Embryonic facial prominence (tissue), 1 donor: ENCODE results near the gene IMPG2.

ENCODE experiments used
- DNase-seq: peaks from one replicate; pipeline ENCODE4 v3.0.0-alpha.2; 2016; ENCODE audit errors: extremely low spot score

Gene IMPG2

DNA sequence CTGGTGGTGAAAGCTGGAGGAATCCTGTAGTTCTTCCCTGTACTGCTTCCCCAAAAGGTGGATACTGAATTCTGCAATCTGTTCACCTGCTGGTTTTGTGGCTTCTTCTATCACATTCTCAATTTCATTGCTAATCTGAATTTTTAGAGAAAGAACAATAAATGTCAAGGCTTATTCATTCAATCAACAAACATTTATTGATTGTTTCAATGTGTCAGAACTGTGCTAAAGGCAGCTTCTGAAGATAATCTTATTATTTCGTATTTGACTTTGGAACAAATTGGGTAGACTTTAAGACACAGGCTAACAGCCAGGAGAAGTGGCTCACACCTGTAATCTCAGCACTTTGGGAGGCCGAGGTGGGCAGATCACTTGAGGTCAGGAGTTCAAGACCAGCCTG lies 46.8 kb downstream of the IMPG2 start:
- DNase-seq, result no peak

DNA sequence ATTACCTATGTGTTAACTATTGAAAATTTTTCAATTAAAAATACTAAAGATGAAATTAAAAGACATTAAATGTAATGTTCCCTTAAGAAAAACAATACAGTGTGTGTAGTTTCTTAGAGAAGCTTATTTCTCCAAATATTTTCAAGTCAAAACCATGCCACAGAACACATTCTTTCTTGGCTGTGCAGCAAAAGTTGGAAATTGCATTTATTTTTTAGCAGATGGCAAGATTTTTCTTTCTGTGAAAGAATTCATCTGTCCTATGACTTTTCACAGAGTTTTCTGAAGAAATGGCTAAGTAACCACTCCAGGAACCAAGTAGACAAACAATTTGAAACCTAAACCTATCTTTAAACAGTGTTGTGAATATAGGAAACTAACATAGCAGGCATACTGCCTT lies 47.2 kb downstream of the IMPG2 start:
- DNase-seq, result no peak

DNA sequence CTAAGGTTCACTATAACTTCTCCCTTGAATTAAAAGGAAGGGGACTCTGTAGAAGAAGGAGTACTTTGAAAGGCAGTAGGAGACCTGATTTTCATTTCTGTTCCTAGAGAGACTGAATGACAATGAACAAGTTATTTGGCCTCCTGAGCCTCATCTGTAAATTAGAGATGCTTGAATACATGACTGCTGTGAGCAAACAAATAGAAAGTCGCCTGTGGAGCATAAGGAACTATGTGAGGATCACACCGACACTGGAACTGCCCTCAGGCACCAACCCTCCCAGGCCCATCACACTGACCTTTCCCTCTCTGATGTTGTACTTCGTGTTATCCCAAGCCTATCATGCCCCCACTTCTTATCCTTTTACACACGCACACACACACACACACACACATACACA lies 48.6 kb downstream of the IMPG2 start:
- no peak for DNase-seq

DNA sequence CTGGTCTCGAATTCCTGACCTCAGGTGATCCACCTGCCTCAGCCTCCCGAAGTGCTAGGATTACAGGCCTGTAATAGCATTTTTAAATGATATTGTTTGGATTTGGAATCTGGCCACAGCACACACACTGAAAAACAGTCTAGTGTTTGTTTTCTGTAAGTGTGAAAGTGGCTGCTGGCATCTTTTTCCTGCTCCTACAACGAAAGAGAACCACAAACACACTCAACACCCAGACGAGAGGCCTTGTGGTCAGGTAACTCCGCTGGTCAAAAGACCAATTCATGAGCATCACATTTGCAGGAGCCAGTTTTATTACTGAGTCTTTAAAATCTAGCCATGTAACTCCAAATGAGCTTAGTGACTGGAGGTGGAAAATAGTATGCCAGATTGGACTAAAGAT lies 50.2 kb downstream of the IMPG2 start:
- no peak for DNase-seq

DNA sequence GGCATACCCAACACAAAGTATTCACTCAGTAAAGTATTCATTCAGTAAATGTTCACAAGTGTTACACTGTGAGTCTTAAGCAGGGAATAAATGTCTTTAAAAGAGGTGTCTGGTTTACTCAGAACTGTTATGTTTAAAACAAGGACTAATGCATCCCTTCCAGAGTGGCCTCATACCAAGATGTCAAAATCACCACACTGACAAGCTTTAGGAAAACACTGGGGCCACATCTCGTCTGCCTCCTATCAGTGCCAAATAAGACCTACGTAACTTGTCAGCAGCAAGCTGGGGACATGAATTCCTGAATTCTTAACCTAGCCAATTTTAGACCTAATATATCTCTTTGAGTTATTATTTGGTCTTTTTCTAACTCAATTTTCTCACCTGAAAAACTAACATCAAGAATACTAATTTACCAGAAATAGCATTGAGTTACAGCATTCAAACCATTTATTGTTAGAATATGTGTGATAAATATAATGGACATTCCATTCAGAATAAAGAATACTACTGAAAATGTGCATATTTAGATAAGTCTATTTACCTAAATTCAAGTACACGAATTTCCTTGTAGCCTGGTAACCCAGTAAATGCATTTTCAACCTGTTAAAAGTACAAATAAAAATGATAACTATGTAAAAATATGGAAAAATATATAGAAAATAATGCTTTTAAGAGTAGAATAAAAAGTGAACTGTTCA lies 51.3 kb downstream of the IMPG2 start:
- no peak for DNase-seq

DNA sequence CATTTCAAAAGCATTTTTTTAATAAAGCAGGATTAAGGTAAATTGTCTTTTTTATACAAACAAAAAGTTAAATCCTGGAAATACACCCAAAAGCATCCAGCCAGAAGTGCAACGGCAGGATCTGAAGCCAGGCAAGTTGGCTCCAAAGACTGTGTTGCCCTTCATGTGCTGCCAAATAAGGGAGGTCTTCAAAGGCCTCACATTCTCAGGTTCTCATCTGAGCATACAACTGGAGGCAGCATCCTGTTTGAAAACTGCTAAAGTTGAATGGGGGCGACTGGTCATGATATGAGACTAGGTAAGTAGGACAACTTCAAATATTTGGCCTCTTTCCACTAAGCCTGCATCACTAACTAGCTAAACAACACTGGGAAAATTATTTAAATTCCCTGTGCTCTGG lies 52.2 kb downstream of the IMPG2 start:
- DNase-seq, result no peak

DNA sequence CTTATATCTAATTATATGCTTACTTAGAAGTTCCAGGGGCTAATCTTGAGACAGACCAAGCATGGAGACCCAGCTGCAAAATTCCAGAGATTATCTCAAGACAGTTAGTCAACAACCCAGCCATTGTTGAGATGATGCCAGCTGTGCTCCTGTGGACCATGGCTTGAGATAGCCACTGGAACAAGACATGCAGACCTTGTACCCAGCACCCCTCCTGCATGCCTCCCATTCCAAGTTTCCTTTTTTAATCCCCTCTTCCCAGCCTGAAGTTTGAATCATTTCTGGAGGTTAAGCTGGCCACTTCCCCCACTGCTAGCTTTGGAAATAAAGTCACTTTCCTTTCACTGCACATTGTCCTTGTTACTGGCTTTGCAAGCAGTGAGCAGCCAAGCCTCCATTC lies 53.8 kb downstream of the IMPG2 start:
- DNase-seq, result no peak

DNA sequence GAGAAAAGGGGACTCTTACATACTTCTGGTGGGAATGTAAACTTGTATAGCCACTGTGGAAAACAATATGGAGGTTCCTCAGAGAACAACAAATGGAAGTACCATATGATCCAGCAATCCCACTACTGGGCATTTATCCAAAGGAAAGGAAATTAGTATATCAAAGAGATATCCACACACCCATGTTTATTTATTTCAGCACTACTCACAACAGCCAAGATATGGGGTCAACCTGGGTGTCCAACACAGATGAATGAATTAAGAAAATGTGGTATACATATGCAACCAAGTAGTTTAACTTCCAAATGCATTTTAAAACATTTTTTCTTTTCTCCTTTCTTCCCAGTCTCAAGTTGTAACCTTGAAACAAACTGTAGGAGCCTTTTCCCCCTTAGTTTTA lies 54.3 kb downstream of the IMPG2 start:
- no peak for DNase-seq

DNA sequence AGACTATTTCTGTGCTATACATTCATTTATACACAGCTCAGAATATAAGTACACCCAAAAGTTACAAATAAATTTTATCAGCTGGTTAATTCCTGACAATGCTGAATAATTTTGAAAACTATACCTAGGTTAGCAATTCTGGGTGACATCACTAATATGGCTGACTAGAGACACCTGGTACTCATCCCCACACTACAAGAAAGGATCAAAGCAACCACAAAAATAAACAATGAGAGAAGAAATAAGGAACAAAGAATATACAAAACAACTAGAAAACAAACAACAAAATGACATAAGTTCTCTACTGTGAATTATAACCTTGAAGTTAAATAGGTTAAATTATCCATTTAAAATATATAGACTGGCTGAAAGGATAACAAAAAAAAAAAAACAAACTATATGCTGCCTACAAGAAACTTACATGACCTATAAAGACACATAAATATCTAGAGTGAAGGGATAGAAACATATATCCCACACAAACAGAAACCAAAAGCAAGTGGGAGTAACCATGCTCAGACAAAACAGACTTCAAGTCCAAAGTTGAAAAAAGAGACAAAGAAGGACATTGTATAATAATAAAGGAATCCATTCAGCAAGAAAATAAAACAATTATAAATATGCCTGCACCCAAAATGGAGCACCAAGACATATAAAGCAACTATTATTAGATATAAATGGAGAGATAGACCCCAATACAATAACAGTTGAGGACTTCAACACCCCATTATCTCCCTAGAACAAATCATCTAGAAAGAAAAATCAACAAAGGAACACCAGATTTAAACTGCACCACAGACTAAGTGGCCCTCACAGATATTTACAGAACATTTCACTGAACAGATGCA lies 57.8 kb downstream of the IMPG2 start:
- DNase-seq, result no peak

DNA sequence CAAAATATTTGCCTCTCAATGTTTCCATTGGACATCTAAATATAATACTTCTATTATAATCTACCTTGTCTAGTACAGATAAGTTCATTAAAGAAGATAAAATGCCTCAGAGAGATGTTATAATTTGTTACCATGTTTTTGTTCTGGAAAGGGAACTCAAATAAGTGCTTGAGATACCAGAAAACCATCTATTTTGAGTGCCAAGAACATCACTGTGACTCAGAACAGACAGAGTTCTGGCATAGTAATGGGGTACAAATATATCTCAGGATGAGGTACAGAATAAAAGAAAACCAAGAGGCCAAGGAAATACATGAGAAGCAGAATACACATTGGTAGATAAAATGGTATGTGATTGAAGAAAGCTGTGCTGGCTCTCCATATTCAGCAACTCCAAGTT lies 58.9 kb downstream of the IMPG2 start:
- DNase-seq, result no peak

DNA sequence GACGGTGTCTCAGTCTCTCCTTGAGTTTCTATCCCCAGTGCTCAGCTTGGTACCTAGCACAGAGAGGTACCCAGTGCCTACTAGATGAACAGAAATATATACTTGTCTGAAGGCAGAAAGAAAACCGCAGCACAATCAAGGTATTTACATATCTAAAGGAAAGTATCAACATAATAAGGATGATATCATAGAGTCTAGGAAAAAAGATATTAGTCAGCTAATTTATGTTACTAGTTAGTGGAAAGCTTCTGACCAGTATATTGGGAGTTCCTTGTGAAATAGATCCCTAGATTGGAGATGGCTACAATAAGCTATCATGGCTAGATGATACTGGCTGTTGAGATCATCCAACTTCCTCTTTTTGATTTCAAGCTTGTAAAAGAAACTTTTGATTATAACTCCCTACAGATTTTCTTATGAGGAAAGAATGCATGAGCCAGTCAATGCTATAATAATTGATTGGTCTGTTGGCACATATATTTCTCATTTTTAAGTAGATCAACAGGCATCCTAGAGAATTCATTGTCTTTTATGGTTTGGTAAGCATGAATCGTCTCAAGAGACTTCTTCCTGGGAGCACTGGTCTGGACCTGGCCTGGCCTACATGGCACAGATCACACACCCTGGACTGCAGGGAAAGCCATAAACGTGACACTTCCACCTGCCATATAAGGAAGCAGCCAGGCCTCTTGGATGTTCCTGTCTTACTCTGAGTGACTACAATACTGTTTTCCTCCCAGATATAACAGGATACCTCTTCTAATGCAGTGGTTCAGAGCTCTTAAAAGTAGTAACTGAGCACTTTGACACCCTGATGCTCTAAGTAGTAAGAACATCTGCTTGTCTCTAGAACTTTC lies 60.7 kb downstream of the IMPG2 start:
- DNase-seq, result no peak

DNA sequence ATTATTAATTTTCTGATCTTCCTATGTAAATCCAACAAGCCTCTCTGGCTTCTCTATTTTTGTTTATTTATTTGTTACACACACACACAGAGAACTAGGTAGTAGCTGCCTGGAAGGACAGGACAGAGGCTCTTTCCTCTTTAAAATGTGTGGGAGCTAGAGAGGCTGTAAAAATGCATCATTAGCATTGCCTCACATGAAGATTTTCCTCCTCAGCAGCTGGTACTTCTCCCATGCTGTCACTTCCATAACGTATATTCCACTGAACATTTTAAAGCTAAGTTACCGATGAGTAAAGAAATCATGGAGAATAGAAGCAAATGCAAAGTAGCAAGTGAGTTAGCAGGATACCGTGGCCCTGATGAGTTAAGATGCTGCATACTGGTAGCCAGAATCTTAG lies 63.9 kb downstream of the IMPG2 start:
- no peak for DNase-seq

DNA sequence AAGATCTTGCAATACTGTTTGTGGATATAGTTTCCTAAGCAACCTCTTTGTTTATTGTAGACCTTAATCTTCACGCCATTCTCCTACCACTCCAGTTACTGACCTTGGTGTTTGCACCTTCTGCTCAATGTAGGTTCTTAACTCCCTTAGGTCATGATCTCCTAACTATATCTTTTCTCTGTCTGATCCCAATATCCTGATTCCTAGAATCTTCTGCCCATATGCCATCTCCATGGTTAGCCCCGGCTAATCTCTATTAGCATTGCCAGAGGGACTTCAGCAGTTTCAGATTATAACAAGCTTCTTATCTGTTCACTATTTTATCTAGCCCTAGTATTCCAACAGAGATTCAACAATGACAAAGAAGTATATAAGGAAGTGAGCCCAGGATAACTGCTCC lies 64.9 kb downstream of the IMPG2 start:
- no peak for DNase-seq

DNA sequence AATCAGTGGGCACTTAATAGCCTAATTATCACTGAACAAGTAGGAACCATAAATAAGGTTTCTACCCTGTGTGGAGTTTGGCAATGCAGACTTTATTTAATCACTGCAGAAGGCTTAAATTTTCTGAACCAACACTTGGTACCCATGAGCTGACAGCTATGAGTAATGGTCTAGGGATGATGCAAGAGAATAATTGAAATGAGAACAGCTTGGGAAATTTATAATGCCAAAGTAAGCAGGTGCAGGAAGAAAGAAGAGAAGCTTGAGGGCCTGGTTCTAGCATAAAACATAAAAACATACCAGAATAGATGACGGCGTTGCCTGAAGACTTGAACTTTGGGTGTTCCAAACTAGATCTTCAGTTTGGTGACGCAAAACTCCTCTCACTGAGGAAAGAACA lies 67.0 kb downstream of the IMPG2 start:
- no peak for DNase-seq

DNA sequence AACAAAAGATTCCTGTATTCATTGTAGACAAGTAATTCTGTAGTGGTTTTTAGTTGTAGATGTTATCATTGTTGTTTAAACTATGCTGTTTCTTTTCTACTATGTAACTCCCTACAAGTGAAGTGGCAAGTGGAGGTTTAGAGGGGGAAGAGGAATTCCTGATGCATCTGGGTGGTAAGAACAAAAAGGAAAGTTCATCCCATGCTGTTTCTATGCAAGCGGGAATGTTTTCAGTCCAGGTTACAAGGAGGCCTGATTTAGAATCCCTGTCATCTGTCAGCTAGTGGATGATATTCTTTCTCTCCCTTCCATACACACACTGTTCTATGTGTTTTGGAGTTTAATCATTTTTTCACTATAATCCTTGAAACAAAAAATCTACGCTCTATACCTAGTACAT lies 67.4 kb downstream of the IMPG2 start:
- DNase-seq, result no peak

DNA sequence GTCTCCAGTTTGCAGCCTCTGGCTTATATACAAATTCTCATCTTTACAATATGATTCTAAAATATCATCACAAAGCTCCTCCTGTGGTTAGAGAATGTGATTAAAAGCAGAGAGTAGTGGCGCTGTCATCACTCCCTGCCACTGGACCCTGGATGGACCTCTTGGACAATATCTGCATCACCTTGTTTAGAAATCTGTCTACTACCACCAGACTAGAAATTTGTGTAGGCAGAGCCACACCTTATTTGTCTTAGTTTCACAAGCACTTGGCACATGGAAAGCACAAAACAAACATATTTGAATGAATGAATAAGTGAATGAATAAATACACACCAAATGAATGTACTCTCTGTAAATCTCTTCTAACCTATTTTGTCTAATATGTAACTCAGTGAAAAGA lies 68.1 kb downstream of the IMPG2 start:
- no peak for DNase-seq

DNA sequence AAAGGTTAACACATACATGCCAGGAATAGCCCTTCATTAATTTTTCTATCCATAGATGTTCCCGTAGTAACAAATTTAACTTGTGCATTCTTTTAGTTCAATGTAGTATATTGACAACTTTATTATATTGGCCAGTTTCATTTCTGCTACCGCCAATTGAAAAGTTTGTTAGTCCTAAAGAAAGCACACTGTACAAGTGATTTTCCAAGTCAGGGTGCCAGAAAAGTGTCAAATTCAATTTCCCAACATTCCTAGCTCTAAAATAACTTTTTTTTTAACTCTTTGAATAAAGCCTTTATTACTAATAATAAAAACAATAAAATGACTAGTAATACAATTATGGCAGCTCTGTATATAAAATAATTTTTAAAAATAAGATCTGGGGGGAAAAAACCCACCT lies 68.9 kb downstream of the IMPG2 start:
- no peak for DNase-seq

DNA sequence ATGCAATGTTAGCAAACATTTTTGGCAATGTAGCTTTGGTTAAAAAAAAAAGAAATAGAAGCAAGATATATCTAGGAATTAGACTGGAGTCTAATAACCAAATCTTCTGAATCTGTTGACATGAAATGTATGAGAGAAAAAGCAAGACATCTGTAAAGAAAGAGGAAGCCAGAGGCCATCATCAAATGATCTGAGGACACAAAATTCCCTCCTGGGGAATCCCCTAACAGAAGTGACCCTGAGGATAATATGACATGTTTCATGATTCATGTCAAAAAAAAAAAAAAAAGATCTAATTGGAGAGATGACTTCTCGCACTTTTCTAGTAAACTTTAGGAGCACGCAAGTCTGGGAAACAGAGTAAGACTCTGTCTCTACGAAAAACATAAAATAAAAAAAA lies 70.9 kb downstream of the IMPG2 start:
- no peak for DNase-seq

DNA sequence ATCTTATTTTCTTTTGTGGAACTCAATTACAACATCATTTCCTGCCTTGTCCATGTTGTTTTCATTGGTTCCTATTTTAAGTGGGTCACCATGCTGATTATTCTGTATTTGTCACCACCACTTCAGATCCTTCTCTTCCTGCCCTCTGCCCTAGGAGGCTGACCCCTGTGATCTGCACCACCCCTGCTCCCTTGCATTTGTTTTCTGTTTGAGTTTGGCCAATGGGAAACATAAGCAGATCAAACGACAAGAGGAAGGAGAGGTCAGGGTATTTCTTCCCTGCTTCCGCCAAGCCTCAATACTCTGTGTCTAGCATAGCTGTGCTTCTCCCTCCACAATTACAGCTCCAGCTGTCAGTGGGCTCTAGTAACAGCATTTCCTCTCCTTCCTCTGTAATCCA lies 71.6 kb downstream of the IMPG2 start:
- DNase-seq, result no peak

DNA sequence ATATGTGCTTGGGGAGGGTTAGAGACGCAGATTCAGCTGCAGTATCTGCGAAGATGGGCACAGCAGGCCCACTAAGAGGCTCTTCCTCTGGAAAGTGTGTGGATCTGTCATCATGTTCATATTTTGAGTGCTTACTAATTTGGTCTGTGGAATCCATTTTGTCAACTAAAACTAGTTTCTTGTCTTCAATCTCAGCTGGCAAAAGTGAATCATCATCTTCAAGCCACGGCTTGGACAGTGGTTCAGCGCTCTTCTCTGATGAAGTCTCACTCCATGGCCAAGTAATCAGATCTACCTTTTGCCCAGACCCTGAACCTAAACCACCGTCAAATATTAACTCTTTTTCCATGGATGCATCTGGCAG lies 76.2 kb downstream of the IMPG2 start:
- no peak for DNase-seq

DNA sequence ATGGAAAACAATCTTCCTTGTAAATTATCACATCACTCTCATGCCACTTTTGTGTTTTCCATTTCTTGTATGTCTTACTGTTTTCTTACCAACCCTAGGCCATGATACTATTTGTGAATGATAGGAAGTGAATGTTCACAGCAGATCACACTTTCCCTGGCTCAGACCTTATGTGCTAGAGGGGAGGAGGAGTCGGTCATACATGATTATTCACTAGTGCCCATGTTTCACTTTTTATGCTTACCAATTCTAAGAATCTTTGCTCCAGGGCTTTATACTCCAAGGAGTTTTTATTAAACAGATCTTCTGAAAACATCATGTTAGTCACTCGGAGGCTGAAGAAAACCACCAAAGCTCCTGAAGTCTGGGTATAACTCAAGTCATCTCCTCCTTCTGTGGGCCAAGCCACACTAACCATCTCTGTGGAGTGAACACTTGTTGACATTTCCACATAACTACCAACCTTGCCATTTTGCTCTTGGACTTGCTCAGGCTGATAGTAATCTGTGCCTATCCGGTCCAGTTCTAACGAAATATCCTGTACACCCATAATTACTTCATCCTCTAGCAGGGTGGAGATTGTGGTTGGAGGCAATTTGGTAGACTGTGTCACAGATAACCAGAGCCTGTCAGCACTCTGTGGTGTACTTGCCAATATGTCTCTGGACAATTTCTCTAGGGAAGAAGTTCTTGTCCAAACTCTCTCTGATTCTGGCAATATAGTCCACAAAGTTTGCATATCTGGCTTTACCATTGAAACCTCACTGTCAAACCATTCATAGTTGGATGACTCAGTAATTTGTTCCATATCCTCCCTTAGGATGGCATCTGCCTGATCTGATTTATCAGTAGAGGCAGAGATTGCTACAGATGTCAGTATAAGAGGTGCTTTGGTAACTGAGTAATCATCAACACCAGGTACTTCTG lies 76.8 kb downstream of the IMPG2 start:
- DNase-seq, result no peak
